Neural cell (in vitro differentiated cells): Measurements from ENCODE around the gene ADARB2. TPM values are rescaled to one million over a fixed set of nuclear protein-coding genes. Genes with fewer than 3 reads are reported as not detected.

ENCODE experiments used
- H2AFZ ChIP-seq: fragments of 200-600, 300-800 bp; sonication (generic), shearing (Covaris generic); 2 replicates; pipeline ENCODE4 v1.6.0; 2014; ENCODE audit warnings: low read depth, mild to moderate bottlenecking, antibody characterized with exemption, low read length, moderate library complexity
- H3F3A ChIP-seq: fragments of 200-600 bp; shearing (Covaris generic); 2 replicates; pipeline ENCODE4 v1.6.1; 2016; ENCODE audit warnings: mild to moderate bottlenecking, moderate library complexity, mixed read lengths, antibody characterized with exemption, low read length; ENCODE audit not compliant: insufficient read depth, poor library complexity, severe bottlenecking
- H3K27ac ChIP-seq: fragments of 200-600, 300-800 bp; sonication (generic), shearing (Covaris generic); 2 replicates; pipeline ENCODE4 v1.5.1; 2014; ENCODE audit warnings: mild to moderate bottlenecking, low read length, moderate library complexity
- H3K27me3 ChIP-seq: fragments of 300-800, 200-600 bp; sonication (generic), shearing (Covaris generic); 2 replicates; pipeline ENCODE4 v1.6.0; 2014; ENCODE audit warnings: mild to moderate bottlenecking, low read depth, low read length, moderate library complexity; ENCODE audit not compliant: insufficient read depth
- H3K36me3 ChIP-seq: fragments of 300-800, 200-600 bp; sonication (generic), shearing (Covaris generic); 2 replicates; pipeline ENCODE4 v1.5.1; 2014; ENCODE audit warnings: mild to moderate bottlenecking, antibody characterized with exemption, low read length, moderate library complexity; ENCODE audit not compliant: insufficient read depth
- H3K4me2 ChIP-seq: fragments of 300-800, 200-600 bp; sonication (generic), shearing (Covaris generic); 2 replicates; pipeline ENCODE4 v1.6.0; 2014; ENCODE audit warnings: mild to moderate bottlenecking, low read length
- H3K4me3 ChIP-seq: fragments of 300-800, 200-600 bp; sonication (generic), shearing (Covaris generic); 2 replicates; pipeline ENCODE4 v1.5.1; 2014; ENCODE audit warnings: mild to moderate bottlenecking, low read length, moderate library complexity
- H3K79me2 ChIP-seq: fragments of 200-600 bp; shearing (Covaris generic); replicated peaks from 2 replicates; pipeline ENCODE4 v1.6.0; 2014; ENCODE audit warnings: mild to moderate bottlenecking, low read length, moderate library complexity; ENCODE audit not compliant: insufficient read depth
- H3K9ac ChIP-seq: fragments of 300-800, 200-600 bp; sonication (generic), shearing (Covaris generic); 2 replicates; pipeline ENCODE4 v1.6.1; 2016; ENCODE audit warnings: mild to moderate bottlenecking, low read length, mixed read lengths
- H3K9me2 ChIP-seq: fragments of 200-600 bp; shearing (Covaris generic); 2 replicates; pipeline ENCODE4 v1.6.1; 2016; ENCODE audit warnings: mild to moderate bottlenecking, low read length, mixed read lengths; ENCODE audit not compliant: insufficient read depth
- H3K9me3 ChIP-seq: fragments of 200-600, 300-800 bp; sonication (generic), shearing (Covaris generic); 2 replicates; pipeline ENCODE4 v1.6.1; 2016; ENCODE audit warnings: mild to moderate bottlenecking, mixed run types, low read length, moderate library complexity, mixed read lengths
- H4K20me1 ChIP-seq: fragments of 200-600 bp; shearing (Covaris generic); 2 replicates; pipeline ENCODE4 v1.6.1; 2016; ENCODE audit warnings: mild to moderate bottlenecking, mixed run types; ENCODE audit not compliant: insufficient read depth
- EP300 ChIP-seq: fragments of 450-650 bp; conservative IDR thresholded peaks from 2 replicates; pipeline ENCODE4 v1.6.1; 2014; ENCODE audit warnings: antibody characterized with exemption, mild to moderate bottlenecking, moderate library complexity; ENCODE audit not compliant: poor library complexity, severe bottlenecking
- EZH2 ChIP-seq: fragments of 200-600, 300-800 bp; shearing (Covaris generic), sonication (generic); IDR thresholded peaks from 2 replicates; pipeline ENCODE4 v1.6.1; 2014; ENCODE audit warnings: antibody characterized with exemption, low read length, borderline replicate concordance, mild to moderate bottlenecking; ENCODE audit not compliant: insufficient read depth, poor library complexity, severe bottlenecking
- MXI1 ChIP-seq: fragments of 450-650 bp; conservative IDR thresholded peaks from 2 replicates; pipeline ENCODE4 v1.6.1; 2014; ENCODE audit warnings: antibody characterized with exemption, mild to moderate bottlenecking; ENCODE audit not compliant: poor library complexity, severe bottlenecking
- POLR2AphosphoS5 ChIP-seq: IDR thresholded peaks from 2 replicates; pipeline ENCODE4 v1.6.1; 2012
- RAD21 ChIP-seq: fragments of 450-650 bp; conservative IDR thresholded peaks from 2 replicates; pipeline ENCODE4 v1.6.1; 2014; ENCODE audit warnings: antibody characterized with exemption, mild to moderate bottlenecking, moderate library complexity
- SMC3 ChIP-seq: fragments of 450-650 bp; conservative IDR thresholded peaks from 2 replicates; pipeline ENCODE4 v1.6.1; 2014; ENCODE audit warnings: antibody characterized with exemption, mild to moderate bottlenecking, moderate library complexity; ENCODE audit not compliant: poor library complexity
- TAF1 ChIP-seq: IDR thresholded peaks from 2 replicates; pipeline ENCODE4 v1.6.1; 2012; ENCODE audit warnings: low read depth
- polyA plus RNA-seq: library from polyadenylated mRNA; depleted of rRNA; stranded (reverse); fragments of >200 nt; gene quantifications from 2 replicates; pipeline ENCODE4 v1.2.3, GENCODE V29; 2014
- TF ChIP-seq, protein P1 (sequence below): IDR thresholded peaks from 2 replicates; pipeline ENCODE4 v1.6.1; 2012; ENCODE audit warnings: borderline replicate concordance
- TF ChIP-seq, protein P2 (sequence below): fragments of 450-650 bp; IDR thresholded peaks from 2 replicates; pipeline ENCODE4 v1.5.1; 2014; ENCODE audit warnings: antibody characterized with exemption, mild to moderate bottlenecking, moderate library complexity; ENCODE audit not compliant: poor library complexity, severe bottlenecking

Gene ADARB2
- polyA plus RNA-seq, 1 donor from 2014 or later: 3.6 TPM

DNA sequence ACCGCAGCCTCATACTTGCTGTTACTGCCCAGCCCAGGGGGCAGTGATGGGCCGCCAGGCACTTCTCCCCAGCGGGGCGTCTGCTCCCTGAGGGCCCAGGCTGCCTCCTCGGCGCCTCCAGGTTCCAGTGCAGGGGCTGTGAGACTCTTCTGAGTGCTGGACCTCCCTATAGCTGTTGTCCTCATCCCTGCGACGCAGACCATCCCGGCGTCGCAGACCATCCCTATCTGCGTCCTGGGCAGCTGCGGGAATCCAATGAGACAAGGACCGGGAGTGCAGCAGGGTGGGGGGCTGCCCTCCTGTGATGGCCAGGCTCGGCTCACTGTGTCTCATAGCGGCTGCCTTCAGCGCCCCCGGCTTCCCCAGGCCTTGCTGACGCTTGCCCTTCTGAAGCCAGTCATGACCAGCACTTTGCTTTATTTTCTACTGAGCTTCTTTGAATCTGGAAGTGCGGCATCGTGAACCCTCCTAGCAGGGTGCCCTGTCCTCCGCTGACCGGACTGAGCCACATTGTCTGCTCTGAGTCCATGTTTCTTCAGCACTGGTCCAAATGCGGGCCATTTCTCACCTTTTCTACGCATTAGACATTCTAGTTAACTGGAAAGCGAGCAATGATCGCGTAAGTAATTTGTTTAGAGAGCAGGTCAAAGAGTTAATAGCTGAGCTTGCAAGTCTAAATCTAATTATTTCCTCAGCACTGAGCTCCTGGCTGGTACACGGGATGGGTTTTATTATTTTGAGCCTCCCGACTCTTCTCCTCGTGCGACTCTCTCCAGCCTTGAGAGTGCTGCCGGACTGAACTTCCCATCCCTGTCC lies 341.6 kb downstream of the ADARB2 start:
- Histone ChIP-seq H4K20me1 (no peaks in the 10 kb centered on the region), H3K9ac (no peak overlapping the region), H3K79me2 (no peaks in the 10 kb centered on the region), H3K27me3 (no peaks in the 10 kb centered on the region), H3F3A (no peaks in the 10 kb centered on the region), H3K9me3 (no peaks in the 10 kb centered on the region), H3K27ac (no peak overlapping the region), H3K36me3 (no peaks in the 10 kb centered on the region), H3K4me2 (no peak overlapping the region), H2AFZ (no peak overlapping the region), H3K9me2 (no peaks in the 10 kb centered on the region), H3K4me3 (no peak overlapping the region)
- TF ChIP-seq RAD21 (no peak), MXI1 (no peak), EP300 (no peak), SMC3 (no peak), TAF1 (no peak), POLR2AphosphoS5 (no peak), EZH2 (no peak)
- TF ChIP-seq, protein P1, sequence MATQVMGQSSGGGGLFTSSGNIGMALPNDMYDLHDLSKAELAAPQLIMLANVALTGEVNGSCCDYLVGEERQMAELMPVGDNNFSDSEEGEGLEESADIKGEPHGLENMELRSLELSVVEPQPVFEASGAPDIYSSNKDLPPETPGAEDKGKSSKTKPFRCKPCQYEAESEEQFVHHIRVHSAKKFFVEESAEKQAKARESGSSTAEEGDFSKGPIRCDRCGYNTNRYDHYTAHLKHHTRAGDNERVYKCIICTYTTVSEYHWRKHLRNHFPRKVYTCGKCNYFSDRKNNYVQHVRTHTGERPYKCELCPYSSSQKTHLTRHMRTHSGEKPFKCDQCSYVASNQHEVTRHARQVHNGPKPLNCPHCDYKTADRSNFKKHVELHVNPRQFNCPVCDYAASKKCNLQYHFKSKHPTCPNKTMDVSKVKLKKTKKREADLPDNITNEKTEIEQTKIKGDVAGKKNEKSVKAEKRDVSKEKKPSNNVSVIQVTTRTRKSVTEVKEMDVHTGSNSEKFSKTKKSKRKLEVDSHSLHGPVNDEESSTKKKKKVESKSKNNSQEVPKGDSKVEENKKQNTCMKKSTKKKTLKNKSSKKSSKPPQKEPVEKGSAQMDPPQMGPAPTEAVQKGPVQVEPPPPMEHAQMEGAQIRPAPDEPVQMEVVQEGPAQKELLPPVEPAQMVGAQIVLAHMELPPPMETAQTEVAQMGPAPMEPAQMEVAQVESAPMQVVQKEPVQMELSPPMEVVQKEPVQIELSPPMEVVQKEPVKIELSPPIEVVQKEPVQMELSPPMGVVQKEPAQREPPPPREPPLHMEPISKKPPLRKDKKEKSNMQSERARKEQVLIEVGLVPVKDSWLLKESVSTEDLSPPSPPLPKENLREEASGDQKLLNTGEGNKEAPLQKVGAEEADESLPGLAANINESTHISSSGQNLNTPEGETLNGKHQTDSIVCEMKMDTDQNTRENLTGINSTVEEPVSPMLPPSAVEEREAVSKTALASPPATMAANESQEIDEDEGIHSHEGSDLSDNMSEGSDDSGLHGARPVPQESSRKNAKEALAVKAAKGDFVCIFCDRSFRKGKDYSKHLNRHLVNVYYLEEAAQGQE: no peak
- TF ChIP-seq, protein P2, sequence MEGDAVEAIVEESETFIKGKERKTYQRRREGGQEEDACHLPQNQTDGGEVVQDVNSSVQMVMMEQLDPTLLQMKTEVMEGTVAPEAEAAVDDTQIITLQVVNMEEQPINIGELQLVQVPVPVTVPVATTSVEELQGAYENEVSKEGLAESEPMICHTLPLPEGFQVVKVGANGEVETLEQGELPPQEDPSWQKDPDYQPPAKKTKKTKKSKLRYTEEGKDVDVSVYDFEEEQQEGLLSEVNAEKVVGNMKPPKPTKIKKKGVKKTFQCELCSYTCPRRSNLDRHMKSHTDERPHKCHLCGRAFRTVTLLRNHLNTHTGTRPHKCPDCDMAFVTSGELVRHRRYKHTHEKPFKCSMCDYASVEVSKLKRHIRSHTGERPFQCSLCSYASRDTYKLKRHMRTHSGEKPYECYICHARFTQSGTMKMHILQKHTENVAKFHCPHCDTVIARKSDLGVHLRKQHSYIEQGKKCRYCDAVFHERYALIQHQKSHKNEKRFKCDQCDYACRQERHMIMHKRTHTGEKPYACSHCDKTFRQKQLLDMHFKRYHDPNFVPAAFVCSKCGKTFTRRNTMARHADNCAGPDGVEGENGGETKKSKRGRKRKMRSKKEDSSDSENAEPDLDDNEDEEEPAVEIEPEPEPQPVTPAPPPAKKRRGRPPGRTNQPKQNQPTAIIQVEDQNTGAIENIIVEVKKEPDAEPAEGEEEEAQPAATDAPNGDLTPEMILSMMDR: no peak

DNA sequence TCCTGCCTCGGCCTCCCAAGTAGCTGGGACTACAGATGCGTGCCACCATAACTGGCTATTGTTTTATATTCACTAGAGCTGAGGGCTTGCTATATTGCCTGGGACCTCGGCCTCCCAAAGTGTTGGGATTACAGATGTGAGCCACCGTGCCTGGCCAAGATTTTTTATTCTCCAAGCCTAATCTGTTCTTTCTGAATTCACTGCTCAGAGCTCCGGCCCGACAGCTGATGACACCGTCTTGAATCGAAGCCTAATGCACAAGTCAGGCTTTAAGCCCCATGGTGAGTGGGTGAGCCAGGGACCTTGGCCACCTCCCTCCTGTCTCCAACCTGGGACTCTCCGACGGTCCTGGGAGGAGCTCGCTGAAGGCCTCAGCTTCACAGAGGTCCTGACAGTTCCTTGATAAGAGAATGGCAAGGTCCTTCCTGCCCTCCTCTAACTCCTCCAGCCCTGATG lies 342.3 kb downstream of the ADARB2 start:
- Histone ChIP-seq H3F3A (no peaks in the 10 kb centered on the region), H4K20me1 (no peaks in the 10 kb centered on the region), H3K79me2 (no peaks in the 10 kb centered on the region), H3K27me3 (no peaks in the 10 kb centered on the region), H3K9ac (no peak overlapping the region), H3K9me2 (no peaks in the 10 kb centered on the region), H2AFZ (no peak overlapping the region), H3K4me3 (no peak overlapping the region), H3K36me3 (no peaks in the 10 kb centered on the region), H3K9me3 (no peaks in the 10 kb centered on the region), H3K27ac (no peak overlapping the region), H3K4me2 (no peak overlapping the region)
- no peak for TF ChIP-seq SMC3
- TF ChIP-seq, protein P2: no peak
- TF ChIP-seq, protein P1: no peak
- no peak for TF ChIP-seq EZH2
- TF ChIP-seq POLR2AphosphoS5: no peak
- TF ChIP-seq RAD21: no peak
- no peak for TF ChIP-seq TAF1
- TF ChIP-seq EP300: no peak
